ENCODE results near the gene PLCB1. TPM values are rescaled to one million over a fixed set of nuclear protein-coding genes. Genes with fewer than 3 reads are reported as not detected.
"Not testable (repeated sequence)": the region's sequence is repeated elsewhere in the genome, so short reads cannot be mapped to it uniquely, and the experiment has no call there.

The PLCB1 gene
- total RNA-seq, 1 donor from 2014 or later = 58.5 TPM

DNA sequence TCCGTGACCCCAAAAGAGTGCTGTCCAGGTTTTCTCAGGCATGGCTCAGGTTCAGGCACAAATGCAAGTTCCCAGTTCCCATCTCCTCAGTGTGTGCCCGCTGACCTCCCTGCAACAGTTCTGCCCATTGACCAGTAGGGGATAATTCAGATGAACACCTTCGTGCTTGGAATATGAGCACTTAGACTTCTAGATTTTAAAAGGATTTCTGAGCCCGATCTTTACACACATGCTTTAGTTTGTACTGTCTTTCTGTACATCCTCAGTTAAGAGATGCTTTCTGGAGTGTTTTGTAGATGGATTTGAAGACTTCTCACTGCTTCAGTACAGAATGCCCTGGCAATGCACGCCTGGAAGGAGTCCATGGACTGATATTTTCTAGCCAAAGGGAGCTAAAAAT, 697.2 kb downstream of the PLCB1 start:
- intact Hi-C loops (cut with DNase I) = no loop called here
- ATAC-seq (no peak), DNase-seq (ENCODE audit: low spot score) (no peak)

DNA sequence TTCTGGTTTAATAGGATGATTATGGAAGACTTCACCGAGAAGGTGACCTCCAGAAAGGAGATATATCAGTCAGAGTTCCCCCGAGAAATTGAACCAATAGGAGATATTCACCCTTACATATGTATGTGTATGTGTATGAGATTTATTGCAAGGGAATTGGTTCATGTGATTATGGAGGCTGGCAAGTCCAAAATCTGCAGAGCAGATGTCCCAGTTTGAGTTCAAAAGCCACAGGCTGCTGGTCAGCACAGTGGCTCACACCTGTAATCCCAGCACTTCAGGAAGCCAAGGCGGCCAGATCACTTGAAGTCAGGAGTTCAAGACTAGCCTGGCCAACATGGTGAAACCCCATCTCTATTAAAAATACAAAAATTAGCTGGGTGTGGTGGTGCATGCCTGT, 702.2 kb downstream of the PLCB1 start:
- DNase-seq (ENCODE audit: low spot score); intact Hi-C loops (cut with DNase I); ATAC-seq: not testable (repeated sequence)

GRCh38 chr20:8834851-8835250, 702.8 kb downstream of the PLCB1 start:
- ATAC-seq (no peak), DNase-seq (ENCODE audit: low spot score) (no peak)
- intact Hi-C loops (cut with DNase I) = no loop called here

DNA sequence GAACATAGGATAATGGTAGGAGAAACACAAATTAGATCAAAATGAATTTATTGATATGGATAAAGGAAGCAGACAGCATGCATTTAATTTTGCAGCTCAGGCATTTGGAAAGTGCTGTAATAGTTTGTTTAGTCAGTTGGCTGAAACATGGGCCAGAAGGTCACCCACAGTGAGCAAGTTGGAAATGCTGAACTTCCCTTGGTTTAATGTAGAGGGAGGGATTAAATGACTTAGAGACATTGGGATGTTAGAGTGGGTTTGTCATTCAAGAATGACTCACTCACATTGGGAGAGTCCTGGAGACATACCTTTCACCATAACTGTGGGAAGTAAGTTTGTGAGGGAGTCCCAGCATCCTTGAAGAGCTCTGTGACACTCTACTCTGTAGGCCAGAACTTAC, 705.3 kb downstream of the PLCB1 start:
- intact Hi-C loops (cut with DNase I) = no loop called here
- DNase-seq (ENCODE audit: low spot score) (no peak), ATAC-seq (no peak)

DNA sequence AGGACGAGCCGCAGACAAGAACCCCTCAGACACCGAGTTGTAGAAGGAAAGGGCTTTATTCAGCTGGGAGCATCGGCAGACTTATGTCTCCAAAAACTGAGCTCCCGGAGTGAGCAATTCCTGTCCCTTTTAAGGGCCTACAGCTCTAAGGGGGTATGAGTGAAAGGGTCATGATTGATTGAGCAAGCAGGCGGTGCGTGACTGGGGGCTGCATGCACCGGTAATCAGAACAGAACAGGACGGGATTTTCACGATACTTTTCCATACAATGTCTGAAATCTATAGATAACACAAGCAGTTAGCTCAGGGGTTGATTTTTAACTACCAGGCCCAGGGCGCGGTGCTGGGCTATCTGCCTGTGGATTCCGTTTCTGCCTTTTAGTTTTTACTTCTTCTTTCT, 710.5 kb downstream of the PLCB1 start:
- ATAC-seq = no peak
- intact Hi-C loops (cut with DNase I) = no loop called here
- no peak for DNase-seq (ENCODE audit: low spot score)

DNA sequence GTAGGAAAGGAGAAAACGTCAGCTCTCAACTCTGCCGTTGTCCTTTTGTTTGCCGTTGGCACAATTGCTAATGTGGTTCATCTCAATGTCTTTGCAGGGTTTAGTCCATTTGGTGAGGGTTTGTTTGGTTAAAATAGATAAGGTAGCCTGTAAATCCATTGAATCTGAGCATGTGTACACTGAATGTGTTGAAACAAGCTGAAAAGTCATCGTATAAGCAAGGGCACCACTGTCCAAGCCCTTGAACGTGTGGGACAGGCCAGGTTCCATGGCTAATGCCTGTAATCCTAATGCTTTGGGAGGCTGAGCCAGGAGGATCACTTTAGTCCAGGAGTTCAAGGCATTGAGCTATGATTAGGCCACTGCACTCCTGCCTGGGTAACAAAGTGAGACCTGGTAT, 712.1 kb downstream of the PLCB1 start:
- intact Hi-C loops (cut with DNase I) = no loop called here
- no peak for DNase-seq (ENCODE audit: low spot score)
- no peak for ATAC-seq

- ATAC-seq (no peak), DNase-seq (ENCODE audit: low spot score) (no peak)
- intact Hi-C loops (cut with DNase I) = loop anchor here (10.0 kb wide), 1 partner anchor 505 kb away; no protein-coding TSS in a partner anchor
Measured at GRCh38 chr20:8849990-8850389, 717.9 kb downstream of the PLCB1 start.

GRCh38 chr20:8851446-8851845, 719.4 kb downstream of the PLCB1 start:
- intact Hi-C loops (cut with DNase I) = loop anchor here (10.0 kb wide), 1 partner anchor 503 kb away; no protein-coding TSS in a partner anchor
- ATAC-seq = no peak
- DNase-seq (ENCODE audit: low spot score) = no peak

DNA sequence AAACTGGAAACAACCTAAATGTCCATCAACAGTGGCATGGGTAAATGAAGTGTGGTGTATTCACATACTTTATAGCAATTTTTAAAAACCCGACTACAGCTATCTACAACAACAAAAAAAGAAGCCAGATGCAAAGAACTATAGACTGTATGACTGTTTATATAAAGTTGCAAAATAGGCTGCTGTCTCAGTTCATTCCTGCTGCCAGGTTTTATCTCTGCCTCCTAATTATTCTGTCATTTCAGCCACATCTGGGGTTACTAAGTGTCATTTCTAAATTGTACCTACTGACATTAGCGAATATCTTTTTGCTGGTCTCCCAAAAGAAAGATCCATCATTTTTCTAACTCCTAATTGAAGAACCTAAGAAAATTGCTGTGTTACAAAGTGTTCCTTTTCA, 719.9 kb downstream of the PLCB1 start:
- not testable (repeated sequence) for DNase-seq (ENCODE audit: low spot score); ATAC-seq
- intact Hi-C loops (cut with DNase I) = loop anchor here (10.0 kb wide), 1 partner anchor 503 kb away; no protein-coding TSS in a partner anchor

- intact Hi-C loops (cut with DNase I) = loop anchor here (10.0 kb wide), 1 partner anchor 502 kb away; no protein-coding TSS in a partner anchor
- not testable (repeated sequence) for DNase-seq (ENCODE audit: low spot score); ATAC-seq
Measured at GRCh38 chr20:8853211-8853610, 721.1 kb downstream of the PLCB1 start.

DNA sequence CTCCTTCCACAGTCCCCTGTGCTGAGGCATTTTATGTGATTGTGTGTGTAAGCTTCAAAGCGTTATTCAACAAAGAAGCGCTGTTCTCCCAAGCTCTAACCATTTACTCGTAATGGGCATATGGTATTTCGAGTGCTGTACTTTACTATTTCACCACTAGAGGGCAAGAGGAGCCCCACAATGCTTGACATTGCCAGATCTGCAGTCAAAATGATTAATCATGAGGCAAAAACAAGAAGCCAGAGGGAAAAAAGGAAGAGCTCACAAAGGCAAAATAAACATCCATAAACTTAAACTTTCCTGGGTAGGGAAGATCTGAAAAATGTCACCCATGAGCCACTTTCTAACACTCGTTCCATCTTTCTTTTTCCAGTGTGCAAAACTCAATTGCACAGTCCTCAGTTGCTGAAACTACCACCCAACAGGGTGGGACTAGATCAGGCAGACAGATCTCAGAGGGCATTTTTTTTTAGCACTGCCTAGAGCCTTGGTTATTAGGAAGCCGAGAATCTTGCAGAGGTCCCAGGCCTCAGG, 721.8 kb downstream of the PLCB1 start:
- no peak for DNase-seq (ENCODE audit: low spot score)
- intact Hi-C loops (cut with DNase I) = loop anchor here (10.0 kb wide), 1 partner anchor 501 kb away; no protein-coding TSS in a partner anchor

GRCh38 chr20:8854571-8854970, 722.5 kb downstream of the PLCB1 start:
- DNase-seq (ENCODE audit: low spot score) = no peak
- intact Hi-C loops (cut with DNase I) = loop anchor here (10.0 kb wide), 1 partner anchor 500 kb away; no protein-coding TSS in a partner anchor
- peak; percentile 81 for ATAC-seq

More for the DNA sequence above, 721.8 kb downstream of the PLCB1 start:
- ATAC-seq = peak; percentile 92

DNA sequence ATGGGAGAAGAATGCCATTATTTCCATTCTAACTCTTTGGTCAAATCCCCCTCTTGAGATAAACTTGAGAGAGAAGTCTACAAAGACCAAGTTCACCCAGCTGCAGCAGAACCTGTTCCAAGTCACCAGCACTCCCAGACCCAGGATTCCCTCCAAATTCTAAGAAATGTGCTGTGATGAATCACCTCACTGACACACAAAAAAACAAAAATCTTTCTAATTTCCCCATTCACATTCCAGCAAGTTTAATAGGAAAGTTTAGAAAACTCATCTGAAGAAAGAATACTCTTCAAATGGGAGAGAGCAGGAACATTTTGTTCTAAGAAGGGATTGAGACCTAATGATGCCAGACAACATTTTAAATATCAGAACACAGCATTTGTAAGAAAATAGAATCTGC, 723.2 kb downstream of the PLCB1 start:
- intact Hi-C loops (cut with DNase I) = loop anchor here (10.0 kb wide), 1 partner anchor 499 kb away; no protein-coding TSS in a partner anchor
- ATAC-seq (peak; percentile 81), DNase-seq (ENCODE audit: low spot score) (no peak)

GRCh38 chr20:8856668-8857067, 724.6 kb downstream of the PLCB1 start:
- ATAC-seq = no peak
- no peak for DNase-seq (ENCODE audit: low spot score)
- intact Hi-C loops (cut with DNase I) = loop anchor here (10.0 kb wide), 1 partner anchor 498 kb away; no protein-coding TSS in a partner anchor

GRCh38 chr20:8858181-8858787, 726.2 kb downstream of the PLCB1 start:
- intact Hi-C loops (cut with DNase I) = loop anchor here (10.0 kb wide), 1 partner anchor 497 kb away; no protein-coding TSS in a partner anchor
- ATAC-seq (no peak), DNase-seq (ENCODE audit: low spot score) (no peak)

- ATAC-seq (no peak), DNase-seq (ENCODE audit: low spot score) (no peak)
- intact Hi-C loops (cut with DNase I) = no loop called here
Measured at GRCh38 chr20:8860011-8860495, 728.0 kb downstream of the PLCB1 start.

DNA sequence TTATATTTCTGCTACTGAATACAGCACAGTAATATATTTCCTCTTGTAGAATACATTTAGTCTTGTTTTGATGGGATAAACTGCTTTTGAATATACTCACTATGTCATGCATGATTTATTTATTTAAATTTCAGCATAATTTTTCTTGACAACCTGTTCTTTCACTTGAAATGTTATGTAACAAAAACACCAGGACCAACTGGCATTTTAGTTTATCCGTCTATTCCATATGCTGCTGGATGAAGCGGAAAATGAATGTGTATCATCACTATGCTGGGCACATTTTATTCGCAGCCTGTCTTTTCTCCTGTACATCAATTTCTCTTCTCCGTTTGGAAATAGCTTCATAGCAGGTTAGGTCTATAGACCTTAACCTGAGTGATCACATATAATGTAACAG, 730.0 kb downstream of the PLCB1 start:
- intact Hi-C loops (cut with DNase I) = no loop called here
- ATAC-seq (no peak), DNase-seq (ENCODE audit: low spot score) (no peak)

DNA sequence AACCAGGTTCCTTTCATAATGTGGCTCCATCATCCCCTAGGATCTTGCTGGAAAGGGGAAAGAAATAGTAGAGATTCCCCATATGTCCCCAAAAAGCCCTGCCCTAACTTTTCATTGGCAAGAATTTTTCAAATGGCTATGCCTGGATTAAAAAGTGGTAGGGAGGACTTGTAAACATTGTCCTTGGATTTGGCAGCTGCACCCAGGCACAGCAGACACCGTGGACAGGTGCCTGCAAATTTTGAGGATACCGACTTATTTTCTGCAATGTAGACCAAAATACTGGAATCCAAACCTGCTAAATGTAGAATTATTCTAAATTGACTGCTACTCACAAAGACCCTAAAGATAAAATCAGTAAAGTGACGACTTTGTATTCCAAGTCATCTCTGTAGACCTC, 733.6 kb downstream of the PLCB1 start:
- DNase-seq (ENCODE audit: low spot score) = no peak
- ATAC-seq = no peak
- intact Hi-C loops (cut with DNase I) = no loop called here

GRCh38 chr20:8867038-8867740, 735.1 kb downstream of the PLCB1 start:
- DNase-seq (ENCODE audit: low spot score) (no peak), ATAC-seq (no peak)
- intact Hi-C loops (cut with DNase I) = no loop called here

DNA sequence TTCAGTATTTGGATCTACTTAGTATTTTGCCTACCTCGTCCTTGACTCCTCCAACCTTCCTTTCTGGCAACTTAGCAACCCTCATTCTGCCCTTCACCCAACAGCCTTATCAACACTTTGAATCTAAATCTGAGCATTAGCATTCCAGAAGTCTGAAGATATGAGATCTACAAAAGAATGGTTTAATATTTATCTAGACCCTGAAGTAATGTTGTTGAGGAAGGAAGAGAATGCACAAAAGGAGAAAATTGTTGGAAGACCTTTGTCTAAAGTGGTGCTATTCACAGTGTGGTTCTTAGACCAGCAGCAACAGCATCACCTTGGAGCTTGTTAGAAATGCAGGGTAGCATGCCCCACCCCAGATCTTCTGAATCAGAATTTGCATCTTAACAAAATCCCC, 738.6 kb downstream of the PLCB1 start:
- ATAC-seq (no peak), DNase-seq (ENCODE audit: low spot score) (no peak)
- intact Hi-C loops (cut with DNase I) = no loop called here

Data from sciatic nerve (tissue), 2 donors.